AG04449 (cell line): Measurements from ENCODE around the gene EXT2.

Experiments used
- CTCF ChIA-PET: fragments of 350-600 bp; formaldehyde crosslinking; extraction: SDS; loops from one replicate; lab custom pipeline; 2021; ENCODE audit warnings: antibody characterized with exemption; lab: Yijun Ruan, JAX
- POLR2A ChIA-PET: fragments of 400-600, 350-600 bp; formaldehyde crosslinking; extraction: SDS; loops from one replicate; lab custom pipeline; 2020; ENCODE audit warnings: antibody characterized with exemption, inconsistent platforms; lab: Yijun Ruan, JAX
- DNase-seq: peaks from one replicate; pipeline ENCODE4 v3.0.0-alpha.2; 2010; ENCODE audit warnings: low read depth, low spot score
- H3K4me3 ChIP-seq: 2 replicates; pipeline ENCODE4 v1.5.1; 2011; ENCODE audit warnings: low read depth, mild to moderate bottlenecking, control low read depth, low read length
- CTCF ChIP-seq: IDR thresholded peaks from one replicate; pipeline ENCODE4 v1.5.1; 2011; ENCODE audit warnings: mild to moderate bottlenecking, moderate library complexity, low read length, control low read depth, inconsistent platforms; ENCODE audit not compliant: insufficient read depth; ENCODE audit errors: missing control alignments

Gene EXT2

GRCh38 chr11:44290208-44290607 is 194.7 kb downstream of the EXT2 start:
- ChIA-PET CTCF (interaction anchor here (1.5 to 6.3 kb wide), 7 partner anchors 8 to 250 kb away, joined by 3 to 160 read pairs (median 10); no protein-coding TSS in a partner anchor), POLR2A (interaction anchor here (0.7 kb wide), 1 partner anchor 242 kb away, joined by 3 read pairs; no protein-coding TSS in a partner anchor)
- H3K4me3 ChIP-seq: no peak overlapping the region
- DNase-seq: no peak
- TF ChIP-seq CTCF: no peak
